ENCODE data around the gene DENND2A.

DNA sequence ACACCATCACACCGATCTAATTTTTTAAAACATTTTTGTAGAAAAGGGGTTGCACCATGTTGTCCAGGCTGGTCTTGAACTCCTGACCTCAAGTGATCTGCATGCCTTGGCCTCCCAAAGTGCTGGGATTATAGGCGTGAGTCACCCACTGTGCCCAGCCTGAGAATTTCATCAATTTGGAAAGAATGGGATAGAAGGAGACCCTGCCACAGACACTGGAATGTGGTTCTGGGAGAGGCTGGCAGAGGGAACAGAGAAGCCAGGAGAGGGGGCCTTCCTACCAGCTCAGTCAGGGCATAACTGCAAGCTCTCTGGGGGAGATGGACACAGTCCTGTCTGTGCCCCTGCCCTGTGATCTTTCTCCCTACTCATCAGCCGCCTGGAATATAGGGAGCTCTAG lies 119.2 kb downstream of the DENND2A start:
- TF ChIP-seq CTCF (conservative IDR thresholded peaks at IDR 0.05; ENCODE audit: low read depth, low read length), result no peak
- TF ChIP-seq EZH2 (IDR thresholded peaks at IDR 0.05; ENCODE audit: borderline replicate concordance, low read depth, low read length, poor library complexity, severe bottlenecking), result no peak
